PC-9 (cell line): ENCODE results near the gene MAVS.

Experiments
- EZH2 ChIP-seq: fragments of 200-600 bp; sonication (generic); IDR thresholded peaks from 2 replicates; pipeline ENCODE4 v1.8.0; 2017; ENCODE audit warnings: antibody characterized with exemption, low read depth
- TF ChIP-seq, protein P1 (sequence below): fragments of 200-600 bp; sonication (generic); conservative IDR thresholded peaks from 2 replicates; pipeline ENCODE4 v1.6.1; 2017; ENCODE audit warnings: mixed run types, antibody characterized with exemption, mild to moderate bottlenecking, moderate library complexity

- TF ChIP-seq, protein P1, sequence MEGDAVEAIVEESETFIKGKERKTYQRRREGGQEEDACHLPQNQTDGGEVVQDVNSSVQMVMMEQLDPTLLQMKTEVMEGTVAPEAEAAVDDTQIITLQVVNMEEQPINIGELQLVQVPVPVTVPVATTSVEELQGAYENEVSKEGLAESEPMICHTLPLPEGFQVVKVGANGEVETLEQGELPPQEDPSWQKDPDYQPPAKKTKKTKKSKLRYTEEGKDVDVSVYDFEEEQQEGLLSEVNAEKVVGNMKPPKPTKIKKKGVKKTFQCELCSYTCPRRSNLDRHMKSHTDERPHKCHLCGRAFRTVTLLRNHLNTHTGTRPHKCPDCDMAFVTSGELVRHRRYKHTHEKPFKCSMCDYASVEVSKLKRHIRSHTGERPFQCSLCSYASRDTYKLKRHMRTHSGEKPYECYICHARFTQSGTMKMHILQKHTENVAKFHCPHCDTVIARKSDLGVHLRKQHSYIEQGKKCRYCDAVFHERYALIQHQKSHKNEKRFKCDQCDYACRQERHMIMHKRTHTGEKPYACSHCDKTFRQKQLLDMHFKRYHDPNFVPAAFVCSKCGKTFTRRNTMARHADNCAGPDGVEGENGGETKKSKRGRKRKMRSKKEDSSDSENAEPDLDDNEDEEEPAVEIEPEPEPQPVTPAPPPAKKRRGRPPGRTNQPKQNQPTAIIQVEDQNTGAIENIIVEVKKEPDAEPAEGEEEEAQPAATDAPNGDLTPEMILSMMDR = no peak
- TF ChIP-seq EZH2 = no peak
Observed at GRCh38 chr20:3798908-3799248, 47.8 kb upstream of the MAVS start.
